Body of pancreas (tissue), 4 donors: Measurements from ENCODE around the gene TTLL11. TPM values are rescaled to one million over a fixed set of nuclear protein-coding genes. Genes with fewer than 3 reads are reported as not detected.

Experiments
- ATAC-seq: fragments of 150-250 bp; one replicate; pipeline ENCODE4 v1.9.1; 2016
- DNase-seq, 4 donors: peaks; one replicate each; pipeline ENCODE4 v3.0.0-alpha.2; 2019
- H3K27ac ChIP-seq, 4 donors: fragments of 200-600 bp; sonication (generic); 1 replicate in 3 of 4; 2 replicates in 1 of 4; pipeline versions ENCODE4 v1.5.1 to v1.6.1; 2016 to 2019; ENCODE audit warnings: mild to moderate bottlenecking in 1 of 4, mixed read lengths in 1 of 4, moderate library complexity in 1 of 4
- H3K27me3 ChIP-seq, 2 donors: fragments of 200-600 bp; sonication (generic); one replicate each; pipeline ENCODE4 v1.6.0; 2016; ENCODE audit warnings: mild to moderate bottlenecking in 1 of 2
- H3K36me3 ChIP-seq, 2 donors: fragments of 200-600 bp; sonication (generic); replicated peaks in 1 of 2; 2 replicates each; pipeline ENCODE4 v1.5.1; 2016; ENCODE audit warnings: low read depth in 2 of 2; ENCODE audit not compliant: insufficient read depth in 1 of 2
- H3K4me1 ChIP-seq: fragments of 200-600 bp; sonication (generic); one replicate; pipeline ENCODE4 v1.6.0; 2016
- H3K4me3 ChIP-seq, 2 donors: fragments of 200-600 bp; sonication (generic); 1 replicate in 1 of 2; 2 replicates in 1 of 2; pipeline ENCODE4 v1.5.1; 2016 to 2019
- H3K9me3 ChIP-seq, 3 donors: fragments of 200-600 bp; sonication (generic); 1 replicate in 2 of 3; 2 replicates in 1 of 3; pipeline ENCODE4 v1.5.1; 2016
- CTCF ChIP-seq, 7 experiments: fragments of 450-650 bp in 4 of 7; fragments of 200-600 bp in 3 of 7; sonication (generic) in 3 of 7; IDR thresholded peaks; one replicate each; pipeline ENCODE4 v1.5.1; 2016 to 2019; ENCODE audit warnings: antibody characterized with exemption in 7 of 7
- POLR2A ChIP-seq, 3 donors: fragments of 450-650 bp; IDR thresholded peaks; one replicate each; pipeline ENCODE4 v1.6.1; 2016; ENCODE audit warnings: antibody characterized with exemption in 3 of 3, mild to moderate bottlenecking in 2 of 3
- WGBS, 2 donors: methylation state at CpG; one replicate each; pipeline ENCODE4 v1.1.5; 2017; 5-methylcytosine and 5-hydroxymethylcytosine counted together
- intact Hi-C: fragments of 100-400 bp; cut with DNase I; formaldehyde crosslinking; loops from one replicate; pipeline ENCODE4 v1.15.1; 2023
- total RNA-seq, 2 donors: library from RNA; depleted of rRNA; stranded (reverse); fragments of >200 nt; gene quantifications; one replicate each; pipeline ENCODE4 v1.1.0, GENCODE V29; 2016

The TTLL11 gene
- total RNA-seq, 2 donors from 2014 or later: 14.5 to 16.8 TPM

- TF ChIP-seq CTCF (IDR thresholded peaks at IDR 0.05): no peak
- no peak for TF ChIP-seq POLR2A (IDR thresholded peaks at IDR 0.05)
- intact Hi-C loops: no loop called here
- Histone ChIP-seq H3K4me3 (no peak overlapping the region), H3K27ac (no peak overlapping the region), H3K36me3 (no peaks in the 10 kb centered on the region), H3K4me1 (no peaks in the 10 kb centered on the region), H3K27me3 (no peaks in the 10 kb centered on the region), H3K9me3 (no peaks in the 10 kb centered on the region)
- 91 to 92% methylated on average over 9 of the region's 9 CpGs for WGBS, 2 donors
- DNase-seq (no peak), ATAC-seq (no peak)
These were observed 157.4 kb downstream of the TTLL11 start for GRCh38 chr9:121935739-121936138.

GRCh38 chr9:121930956-121931355 lies 162.2 kb downstream of the TTLL11 start:
- Histone ChIP-seq H3K9me3 (no peaks in the 10 kb centered on the region), H3K4me3 (no peak overlapping the region), H3K27ac (no peak overlapping the region), H3K4me1 (no peaks in the 10 kb centered on the region), H3K27me3 (no peaks in the 10 kb centered on the region), H3K36me3 (no peaks in the 10 kb centered on the region)
- intact Hi-C loops: no loop called here
- DNase-seq: no peak
- TF ChIP-seq POLR2A (IDR thresholded peaks at IDR 0.05): no peak
- no peak for TF ChIP-seq CTCF (IDR thresholded peaks at IDR 0.05)
- 71 to 78% methylated on average over 5 of the region's 5 CpGs for WGBS, 2 donors
- ATAC-seq: no peak

GRCh38 chr9:121929893-121930875 lies 162.9 kb downstream of the TTLL11 start:
- Histone ChIP-seq H3K4me1 (no peaks in the 10 kb centered on the region), H3K27me3 (no peaks in the 10 kb centered on the region), H3K4me3 (no peak overlapping the region), H3K27ac (no peak overlapping the region), H3K36me3 (no peaks in the 10 kb centered on the region), H3K9me3 (no peaks in the 10 kb centered on the region)
- no peak for ATAC-seq
- intact Hi-C loops: no loop called here
- TF ChIP-seq POLR2A (IDR thresholded peaks at IDR 0.05) (no peak), CTCF (IDR thresholded peaks at IDR 0.05) (no peak)
- DNase-seq: no peak
- 81 to 82% methylated on average over 10 to 12 of the region's 12 CpGs for WGBS, 2 donors

- H3K9me3 ChIP-seq: no peaks in the 10 kb centered on the region
- 96 to 100% methylated on average over 1 of the region's 1 CpG for WGBS, 2 donors
- H3K27me3 ChIP-seq: no peaks in the 10 kb centered on the region
- no peak overlapping the region for H3K27ac ChIP-seq
- no peaks in the 10 kb centered on the region for H3K36me3 ChIP-seq
- DNase-seq (no peak), ATAC-seq (no peak)
- H3K4me3 ChIP-seq: no peak overlapping the region
- intact Hi-C loops: no loop called here
- no peak for TF ChIP-seq POLR2A (IDR thresholded peaks at IDR 0.05)
- no peak for TF ChIP-seq CTCF (IDR thresholded peaks at IDR 0.05)
- H3K4me1 ChIP-seq: no peaks in the 10 kb centered on the region
These were observed 165.5 kb downstream of the TTLL11 start for GRCh38 chr9:121927636-121928035.
